Tibial artery (tissue), 4 donors: ENCODE measurements around the gene MRM3.

Source experiments
- DNase-seq, 2 donors: peaks; one replicate each; pipeline ENCODE4 v3.0.0-alpha.2; 2019
- H3K27ac ChIP-seq, 2 donors: fragments of 200-600 bp; sonication (generic) in 1 of 2; 1 replicate in 1 of 2; 2 replicates in 1 of 2; pipeline ENCODE4 v1.5.1; 2018 to 2019; ENCODE audit warnings: mild to moderate bottlenecking in 1 of 2
- H3K27me3 ChIP-seq, 2 donors: fragments of 200-600 bp; sonication (generic) in 1 of 2; one replicate each; pipeline versions ENCODE4 v1.5.1 to v1.6.0; 2016 to 2019
- H3K36me3 ChIP-seq, 3 donors: fragments of 200-600 bp; sonication (generic) in 2 of 3; one replicate each; pipeline ENCODE4 v1.5.1; 2016 to 2019; ENCODE audit warnings: mild to moderate bottlenecking in 2 of 3
- H3K4me1 ChIP-seq, 4 donors: fragments of 200-600 bp; sonication (generic) in 2 of 4; 1 replicate in 3 of 4; 2 replicates in 1 of 4; pipeline ENCODE4 v1.5.1; 2016 to 2019
- H3K4me3 ChIP-seq, 2 donors: fragments of 200-600 bp; sonication (generic) in 1 of 2; 1 replicate in 1 of 2; 2 replicates in 1 of 2; pipeline ENCODE4 v1.5.1; 2018 to 2019; ENCODE audit warnings: mild to moderate bottlenecking in 2 of 2
- H3K9me3 ChIP-seq, 3 donors: fragments of 200-600 bp; sonication (generic) in 1 of 3; one replicate each; pipeline ENCODE4 v1.5.1; 2016 to 2019
- CTCF ChIP-seq, 2 experiments: fragments of 200-600 bp in 1 of 2; fragments of 450-650 bp in 1 of 2; IDR thresholded peaks; one replicate each; pipeline ENCODE4 v1.5.1; 2017 to 2019; ENCODE audit warnings: antibody characterized with exemption in 2 of 2, mild to moderate bottlenecking in 1 of 2, moderate library complexity in 1 of 2
- intact Hi-C: fragments of 100-400 bp; cut with DNase I; formaldehyde crosslinking; loops from one replicate; pipeline ENCODE4 v1.15.0; 2023; ENCODE audit warnings: low total_unique reads

Gene MRM3

GRCh38 chr17:814371-814770 is 32.2 kb downstream of the MRM3 start:
- intact Hi-C loops: no loop called here

GRCh38 chr17:819251-819650 is 37.1 kb downstream of the MRM3 start:
- TF ChIP-seq CTCF (IDR thresholded peaks at IDR 0.05): no peak
- Histone ChIP-seq H3K27ac (no peak overlapping the region), H3K27me3 (no peaks in the 10 kb centered on the region), H3K9me3 (no peaks in the 10 kb centered on the region), H3K4me3 (no peak overlapping the region), H3K36me3 (peaks cover 4 to 81% (median 6%) of the 10 kb centered on the region in 3 donors), H3K4me1 (no peaks in the 10 kb centered on the region)
- intact Hi-C loops: no loop called here
- no peak for DNase-seq

More at GRCh38 chr17:814371-814770, 32.2 kb downstream of the MRM3 start:
- Histone ChIP-seq H3K27me3 (no peaks in the 10 kb centered on the region), H3K36me3 (peaks cover 4 to 63% (median 6%) of the 10 kb centered on the region in 3 donors), H3K4me3 (no peak overlapping the region), H3K27ac (no peak overlapping the region), H3K9me3 (no peaks in the 10 kb centered on the region), H3K4me1 (no peaks in the 10 kb centered on the region)
- no peak for DNase-seq
- no peak for TF ChIP-seq CTCF (IDR thresholded peaks at IDR 0.05)

DNA sequence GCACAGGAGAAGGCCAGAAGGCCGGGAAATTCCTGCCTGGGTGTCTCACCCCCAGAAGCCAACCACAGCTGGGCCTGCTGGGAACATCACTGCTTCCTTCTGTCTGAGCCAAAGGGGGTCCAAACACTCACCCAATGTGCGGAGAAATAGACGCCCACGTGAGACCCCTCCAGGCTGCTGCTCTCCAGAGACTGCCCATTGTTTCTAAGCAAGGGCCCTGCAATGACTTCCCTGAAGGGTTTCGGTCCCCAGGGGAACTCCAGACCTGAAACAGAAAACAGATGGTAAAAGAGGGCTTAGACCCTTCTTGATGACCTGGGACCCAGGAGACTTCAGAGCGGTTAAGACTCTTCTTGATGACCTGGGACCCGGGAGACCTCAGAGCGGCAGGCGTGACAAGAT is 41.3 kb downstream of the MRM3 start:
- Histone ChIP-seq H3K4me3 (no peak overlapping the region), H3K9me3 (no peaks in the 10 kb centered on the region), H3K4me1 (no peaks in the 10 kb centered on the region), H3K27ac (no peak overlapping the region), H3K27me3 (no peaks in the 10 kb centered on the region), H3K36me3 (peaks cover 0 to 49% (median 0%) of the 10 kb centered on the region in 3 donors)
- no peak for TF ChIP-seq CTCF (IDR thresholded peaks at IDR 0.05)
- intact Hi-C loops: no loop called here
- no peak for DNase-seq

GRCh38 chr17:824378-824777 is 42.2 kb downstream of the MRM3 start:
- H3K27ac ChIP-seq: no peak overlapping the region
- TF ChIP-seq CTCF (IDR thresholded peaks at IDR 0.05): no peak
- DNase-seq: no peak

DNA sequence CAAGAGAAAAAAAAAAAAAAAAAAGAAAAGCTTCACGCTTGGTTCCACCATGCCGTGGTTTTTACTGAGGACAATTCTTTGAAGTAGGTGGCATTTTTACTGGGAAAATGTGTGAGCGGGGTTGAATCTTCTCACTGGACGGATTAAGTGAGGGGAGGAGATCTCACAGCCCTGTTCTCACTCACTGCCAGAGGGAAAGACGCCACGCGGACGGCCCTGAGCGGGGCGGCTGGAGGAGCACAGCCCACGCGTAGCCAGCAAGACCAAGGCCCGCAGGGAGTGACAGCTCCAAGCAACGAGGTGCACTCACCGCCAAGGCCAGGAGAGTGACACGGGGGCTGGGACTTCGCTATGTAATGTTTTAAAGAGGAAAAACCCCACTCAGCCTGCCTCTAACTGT is 43.1 kb downstream of the MRM3 start:
- TF ChIP-seq CTCF (IDR thresholded peaks at IDR 0.05): no peak
- Histone ChIP-seq H3K27ac (no peak overlapping the region), H3K9me3 (no peaks in the 10 kb centered on the region), H3K4me3 (no peak overlapping the region), H3K27me3 (no peaks in the 10 kb centered on the region), H3K4me1 (no peaks in the 10 kb centered on the region), H3K36me3 (peaks cover 0 to 37% (median 0%) of the 10 kb centered on the region in 3 donors)
- DNase-seq: no peak
- intact Hi-C loops: no loop called here

More at GRCh38 chr17:824378-824777, 42.2 kb downstream of the MRM3 start:
- intact Hi-C loops: no loop called here
- Histone ChIP-seq H3K4me1 (no peaks in the 10 kb centered on the region), H3K4me3 (no peak overlapping the region), H3K27me3 (no peaks in the 10 kb centered on the region), H3K36me3 (peaks cover 0 to 40% (median 0%) of the 10 kb centered on the region in 3 donors), H3K9me3 (no peaks in the 10 kb centered on the region)

DNA sequence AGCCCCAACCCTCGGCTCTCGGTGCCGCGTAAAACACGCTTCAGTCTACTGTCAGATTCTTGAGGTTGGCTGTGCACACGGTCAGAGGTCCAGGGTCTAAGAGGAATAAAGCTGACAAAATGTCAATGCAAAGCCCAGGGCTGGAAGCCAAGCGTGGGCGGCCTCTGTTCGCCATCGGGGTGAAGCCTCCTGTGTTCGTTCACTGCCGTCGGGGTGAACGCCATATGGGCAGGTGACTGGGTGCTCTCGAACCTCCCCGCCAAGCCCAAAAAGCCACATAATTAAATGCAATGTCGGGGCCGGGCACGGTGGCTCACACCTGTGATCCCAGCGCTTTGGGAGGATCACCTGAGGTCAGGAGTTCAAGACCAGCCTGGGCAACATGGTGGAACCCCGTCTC is 44.6 kb downstream of the MRM3 start:
- Histone ChIP-seq H3K36me3 (peaks cover 0 to 24% (median 0%) of the 10 kb centered on the region in 3 donors), H3K9me3 (no peaks in the 10 kb centered on the region), H3K27me3 (no peaks in the 10 kb centered on the region), H3K27ac (no peak overlapping the region), H3K4me1 (no peaks in the 10 kb centered on the region), H3K4me3 (no peak overlapping the region)
- intact Hi-C loops: loop anchor here (2.0 kb wide), 1 partner anchor 40 kb away; no protein-coding TSS in a partner anchor
- no peak for DNase-seq
- TF ChIP-seq CTCF (IDR thresholded peaks at IDR 0.05): no peak
